HCT116 (cell line): ENCODE measurements around the gene SMYD3.

ENCODE experiments used
- CEBPB ChIP-seq: IDR thresholded peaks from 2 replicates; pipeline ENCODE4 v1.6.1; 2012; ENCODE audit warnings: low read depth
- EGR1 ChIP-seq: IDR thresholded peaks from 2 replicates; pipeline ENCODE4 v1.6.1; 2012; ENCODE audit warnings: low read depth
- ELF1 ChIP-seq: IDR thresholded peaks from 2 replicates; pipeline ENCODE4 v1.6.1; 2012; ENCODE audit warnings: low read depth, borderline replicate concordance
- FOSL1 ChIP-seq: IDR thresholded peaks from 2 replicates; pipeline ENCODE4 v1.6.1; 2012; ENCODE audit warnings: low read depth
- MAX ChIP-seq: IDR thresholded peaks from 2 replicates; pipeline ENCODE4 v1.6.1; 2012
- POLR2A ChIP-seq: IDR thresholded peaks from 2 replicates; pipeline ENCODE4 v1.7.0; 2011; ENCODE audit warnings: borderline replicate concordance; ENCODE audit not compliant: insufficient read depth, insufficient read length; ENCODE audit errors: extremely low read depth
- POLR2AphosphoS5 ChIP-seq: IDR thresholded peaks from 2 replicates; pipeline ENCODE4 v1.6.1; 2011; ENCODE audit warnings: mild to moderate bottlenecking, low read depth, low read length, moderate library complexity
- SIN3A ChIP-seq: IDR thresholded peaks from 2 replicates; pipeline ENCODE4 v1.6.1; 2012; ENCODE audit warnings: low read depth
- TCF7L2 ChIP-seq: IDR thresholded peaks from 2 replicates; pipeline ENCODE4 v1.7.0; 2011; ENCODE audit warnings: borderline replicate concordance, inconsistent platforms; ENCODE audit not compliant: insufficient read depth, insufficient read length; ENCODE audit errors: extremely low read depth
- ZBTB33 ChIP-seq: IDR thresholded peaks from 2 replicates; pipeline ENCODE4 v1.6.1; 2011; ENCODE audit warnings: mild to moderate bottlenecking, low read length, moderate library complexity; ENCODE audit not compliant: insufficient replicate concordance; ENCODE audit errors: extremely low read depth
- TF ChIP-seq, protein P1 (sequence below), 3 experiments: fragments of 200-600 bp in 1 of 3; sonication (generic) in 1 of 3; IDR thresholded peaks in 2 of 3; conservative IDR thresholded peaks in 1 of 3; 2 replicates each; pipeline ENCODE4 v1.5.1; 2012 to 2017; ENCODE audit warnings: low read depth in 2 of 3, low read length in 2 of 3, antibody characterized with exemption in 1 of 3, borderline replicate concordance in 1 of 3, control low read depth in 1 of 3, mild to moderate bottlenecking in 1 of 3, mixed read lengths in 1 of 3, mixed run types in 1 of 3, moderate library complexity in 1 of 3; ENCODE audit not compliant: insufficient read depth in 1 of 3
- TF ChIP-seq, protein P2 (sequence below): IDR thresholded peaks from 2 replicates; pipeline ENCODE4 v1.6.1; 2012; ENCODE audit warnings: low read depth

GRCh38 chr1:245832771-245833527, 674.1 kb downstream of the SMYD3 start:
- TF ChIP-seq, protein P1, sequence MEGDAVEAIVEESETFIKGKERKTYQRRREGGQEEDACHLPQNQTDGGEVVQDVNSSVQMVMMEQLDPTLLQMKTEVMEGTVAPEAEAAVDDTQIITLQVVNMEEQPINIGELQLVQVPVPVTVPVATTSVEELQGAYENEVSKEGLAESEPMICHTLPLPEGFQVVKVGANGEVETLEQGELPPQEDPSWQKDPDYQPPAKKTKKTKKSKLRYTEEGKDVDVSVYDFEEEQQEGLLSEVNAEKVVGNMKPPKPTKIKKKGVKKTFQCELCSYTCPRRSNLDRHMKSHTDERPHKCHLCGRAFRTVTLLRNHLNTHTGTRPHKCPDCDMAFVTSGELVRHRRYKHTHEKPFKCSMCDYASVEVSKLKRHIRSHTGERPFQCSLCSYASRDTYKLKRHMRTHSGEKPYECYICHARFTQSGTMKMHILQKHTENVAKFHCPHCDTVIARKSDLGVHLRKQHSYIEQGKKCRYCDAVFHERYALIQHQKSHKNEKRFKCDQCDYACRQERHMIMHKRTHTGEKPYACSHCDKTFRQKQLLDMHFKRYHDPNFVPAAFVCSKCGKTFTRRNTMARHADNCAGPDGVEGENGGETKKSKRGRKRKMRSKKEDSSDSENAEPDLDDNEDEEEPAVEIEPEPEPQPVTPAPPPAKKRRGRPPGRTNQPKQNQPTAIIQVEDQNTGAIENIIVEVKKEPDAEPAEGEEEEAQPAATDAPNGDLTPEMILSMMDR (IDR thresholded peaks at IDR 0.05 in 2 of 3, conservative IDR thresholded peaks at IDR 0.05 in 1 of 3; ENCODE audit: borderline replicate concordance in 1 of 3, insufficient read depth in 1 of 3, low read depth in 2 of 3, low read length in 2 of 3): no peak
- TF ChIP-seq POLR2AphosphoS5: no peak
- TF ChIP-seq ELF1: no peak
- no peak for TF ChIP-seq MAX
- no peak for TF ChIP-seq ZBTB33
- no peak for TF ChIP-seq SIN3A
- TF ChIP-seq CEBPB: no peak
- TF ChIP-seq POLR2A: no peak
- TF ChIP-seq TCF7L2: no peak
- TF ChIP-seq, protein P2, sequence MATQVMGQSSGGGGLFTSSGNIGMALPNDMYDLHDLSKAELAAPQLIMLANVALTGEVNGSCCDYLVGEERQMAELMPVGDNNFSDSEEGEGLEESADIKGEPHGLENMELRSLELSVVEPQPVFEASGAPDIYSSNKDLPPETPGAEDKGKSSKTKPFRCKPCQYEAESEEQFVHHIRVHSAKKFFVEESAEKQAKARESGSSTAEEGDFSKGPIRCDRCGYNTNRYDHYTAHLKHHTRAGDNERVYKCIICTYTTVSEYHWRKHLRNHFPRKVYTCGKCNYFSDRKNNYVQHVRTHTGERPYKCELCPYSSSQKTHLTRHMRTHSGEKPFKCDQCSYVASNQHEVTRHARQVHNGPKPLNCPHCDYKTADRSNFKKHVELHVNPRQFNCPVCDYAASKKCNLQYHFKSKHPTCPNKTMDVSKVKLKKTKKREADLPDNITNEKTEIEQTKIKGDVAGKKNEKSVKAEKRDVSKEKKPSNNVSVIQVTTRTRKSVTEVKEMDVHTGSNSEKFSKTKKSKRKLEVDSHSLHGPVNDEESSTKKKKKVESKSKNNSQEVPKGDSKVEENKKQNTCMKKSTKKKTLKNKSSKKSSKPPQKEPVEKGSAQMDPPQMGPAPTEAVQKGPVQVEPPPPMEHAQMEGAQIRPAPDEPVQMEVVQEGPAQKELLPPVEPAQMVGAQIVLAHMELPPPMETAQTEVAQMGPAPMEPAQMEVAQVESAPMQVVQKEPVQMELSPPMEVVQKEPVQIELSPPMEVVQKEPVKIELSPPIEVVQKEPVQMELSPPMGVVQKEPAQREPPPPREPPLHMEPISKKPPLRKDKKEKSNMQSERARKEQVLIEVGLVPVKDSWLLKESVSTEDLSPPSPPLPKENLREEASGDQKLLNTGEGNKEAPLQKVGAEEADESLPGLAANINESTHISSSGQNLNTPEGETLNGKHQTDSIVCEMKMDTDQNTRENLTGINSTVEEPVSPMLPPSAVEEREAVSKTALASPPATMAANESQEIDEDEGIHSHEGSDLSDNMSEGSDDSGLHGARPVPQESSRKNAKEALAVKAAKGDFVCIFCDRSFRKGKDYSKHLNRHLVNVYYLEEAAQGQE: no peak
- no peak for TF ChIP-seq EGR1
- no peak for TF ChIP-seq FOSL1
